Fibroblast of lung (primary cell): Measurements from ENCODE around the gene TRPM6.
"Not testable (repeated sequence)": the region's sequence is repeated elsewhere in the genome, so short reads cannot be mapped to it uniquely, and the experiment has no call there.

ENCODE experiments used
- CTCF ChIP-seq, 2 donors: IDR thresholded peaks in 1 of 2; conservative IDR thresholded peaks in 1 of 2; 1 replicate in 1 of 2; 2 replicates in 1 of 2; pipeline ENCODE4 v1.5.1; 2011 to 2012; ENCODE audit warnings: low read length in 2 of 2, control low read depth in 1 of 2, inconsistent platforms in 1 of 2, low read depth in 1 of 2, mild to moderate bottlenecking in 1 of 2
- EZH2 ChIP-seq: IDR thresholded peaks from 2 replicates; pipeline ENCODE4 v1.5.1; 2012; ENCODE audit warnings: low read length, control low read depth, mild to moderate bottlenecking; ENCODE audit errors: missing control alignments

GRCh38 chr9:74888449-74888848 lies 728 bp upstream of the TRPM6 start:
- TF ChIP-seq CTCF (conservative IDR thresholded peaks at IDR 0.05 in 1 of 2, IDR thresholded peaks at IDR 0.05 in 1 of 2; ENCODE audit: low read depth in 1 of 2, low read length in 2 of 2); EZH2: not testable (repeated sequence)
